ENCODE results near the gene CD276. TPM values are rescaled to one million over a fixed set of nuclear protein-coding genes. Genes with fewer than 3 reads are reported as not detected.
A peak's percentile ranks its signal among the peaks of the same experiment; 100 is the strongest.

Gene CD276
- total RNA-seq, 1 donor from 2014 or later: 133 TPM

GRCh38 chr15:73704869-73705645, 20.9 kb downstream of the CD276 start:
- H3K4me1 Mint-ChIP-seq (ENCODE audit: unreplicated experiment): peaks cover 9% of the 10 kb centered on the region
- no peaks in the 10 kb centered on the region for H3K9me3 Mint-ChIP-seq
- no peaks in the 10 kb centered on the region for H3K27me3 Mint-ChIP-seq
- no peak overlapping the region for H3K27ac Mint-ChIP-seq
- DNase-seq (ENCODE audit: extremely low spot score, unreplicated experiment): peak; percentile 79
- H3K4me3 Mint-ChIP-seq: no peak overlapping the region
- peaks cover 18% of the 10 kb centered on the region for H3K36me3 Mint-ChIP-seq
- peak; percentile 92 for TF ChIP-seq CTCF (conservative IDR thresholded peaks at IDR 0.05)

- Mint-ChIP-seq H3K4me1 (ENCODE audit: unreplicated experiment) (peaks cover 4% of the 10 kb centered on the region), H3K4me3 (no peak overlapping the region), H3K9me3 (no peaks in the 10 kb centered on the region), H3K36me3 (peaks cover 24% of the 10 kb centered on the region), H3K27me3 (no peaks in the 10 kb centered on the region), H3K27ac (no peak overlapping the region)
- DNase-seq (ENCODE audit: extremely low spot score, unreplicated experiment): no peak
- TF ChIP-seq CTCF (conservative IDR thresholded peaks at IDR 0.05): no peak
Observed at GRCh38 chr15:73708691-73709090, 24.5 kb downstream of the CD276 start.

- Mint-ChIP-seq H3K9me3 (no peaks in the 10 kb centered on the region), H3K27ac (no peak overlapping the region), H3K27me3 (no peaks in the 10 kb centered on the region), H3K4me3 (no peak overlapping the region), H3K4me1 (ENCODE audit: unreplicated experiment) (peaks cover 4% of the 10 kb centered on the region), H3K36me3 (peaks cover 26% of the 10 kb centered on the region)
- DNase-seq (ENCODE audit: extremely low spot score, unreplicated experiment): no peak
- TF ChIP-seq CTCF (conservative IDR thresholded peaks at IDR 0.05): no peak
Observed at GRCh38 chr15:73709241-73709640, 25.1 kb downstream of the CD276 start.

- DNase-seq (ENCODE audit: extremely low spot score, unreplicated experiment): no peak
- Mint-ChIP-seq H3K27ac (no peak overlapping the region), H3K4me3 (no peak overlapping the region), H3K9me3 (no peaks in the 10 kb centered on the region), H3K36me3 (peaks cover 26% of the 10 kb centered on the region), H3K4me1 (ENCODE audit: unreplicated experiment) (peaks cover 3% of the 10 kb centered on the region), H3K27me3 (no peaks in the 10 kb centered on the region)
- TF ChIP-seq CTCF (conservative IDR thresholded peaks at IDR 0.05): no peak
Observed at GRCh38 chr15:73709686-73710085, 25.5 kb downstream of the CD276 start.

DNA sequence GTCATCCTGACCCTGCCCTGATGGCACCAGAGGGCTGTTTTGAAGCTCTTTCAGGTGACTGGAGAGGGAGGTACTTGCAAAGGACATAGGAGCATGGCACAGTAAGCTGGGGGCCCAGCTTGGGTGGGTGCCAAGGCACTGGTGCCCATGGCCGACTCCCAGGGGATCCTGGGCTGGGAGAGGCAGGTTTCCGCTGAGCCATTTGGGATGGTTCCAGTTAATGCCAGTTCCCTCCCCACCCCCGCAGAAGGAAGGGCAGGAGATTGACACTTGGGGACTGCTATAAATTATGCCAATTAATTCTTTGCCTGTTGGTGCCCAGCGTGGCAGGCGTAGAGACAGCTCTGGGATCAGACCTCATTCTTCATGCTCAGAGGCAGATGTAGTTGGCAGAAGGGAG, 26.1 kb downstream of the CD276 start:
- Mint-ChIP-seq H3K4me1 (ENCODE audit: unreplicated experiment) (no peaks in the 10 kb centered on the region), H3K27me3 (no peaks in the 10 kb centered on the region), H3K36me3 (peaks cover 25% of the 10 kb centered on the region), H3K27ac (no peak overlapping the region), H3K9me3 (no peaks in the 10 kb centered on the region), H3K4me3 (no peak overlapping the region)
- no peak for DNase-seq (ENCODE audit: extremely low spot score, unreplicated experiment)
- TF ChIP-seq CTCF (conservative IDR thresholded peaks at IDR 0.05): no peak
